Adrenal gland (tissue), 12 donors: ENCODE measurements around the gene SLC25A5. TPM values are rescaled to one million over a fixed set of nuclear protein-coding genes. Genes with fewer than 3 reads are reported as not detected.
A peak's percentile ranks its signal among the peaks of the same experiment; 100 is the strongest.
"Not testable (repeated sequence)": the region's sequence is repeated elsewhere in the genome, so short reads cannot be mapped to it uniquely, and the experiment has no call there.

ENCODE experiments used
- DNase-seq, 7 donors: peaks; one replicate each; pipeline ENCODE4 v3.0.0-alpha.2; 2019 to 2020
- H3K27ac ChIP-seq, 5 donors: fragments of 200-600 bp; sonication (generic) in 4 of 5; 1 replicate in 3 of 5; 2 replicates in 2 of 5; pipeline versions ENCODE4 v1.5.1 to v1.8.0; 2016 to 2020; ENCODE audit warnings: mild to moderate bottlenecking in 1 of 5
- H3K27me3 ChIP-seq: fragments of 200-600 bp; 2 replicates; pipeline ENCODE4 v1.8.0; 2021
- H3K36me3 ChIP-seq, 2 donors: fragments of 200-600 bp; replicated peaks in 1 of 2; 1 replicate in 1 of 2; 2 replicates in 1 of 2; pipeline versions ENCODE4 v1.5.1 to v1.8.0; 2018 to 2022
- H3K4me1 ChIP-seq, 2 donors: fragments of 200-600 bp; replicated peaks in 1 of 2; 1 replicate in 1 of 2; 2 replicates in 1 of 2; pipeline versions ENCODE4 v1.5.1 to v1.8.0; 2018 to 2021
- H3K4me3 ChIP-seq, 4 donors: fragments of 200-600 bp; sonication (generic) in 3 of 4; one replicate each; pipeline ENCODE4 v1.5.1; 2016 to 2018
- H3K9me3 ChIP-seq, 3 donors: fragments of 200-600 bp; sonication (generic) in 1 of 3; replicated peaks in 1 of 3; 1 replicate in 2 of 3; 2 replicates in 1 of 3; pipeline versions ENCODE4 v1.5.1 to v1.8.0; 2016 to 2021
- POLR2A ChIP-seq, 2 donors: fragments of 450-650 bp; IDR thresholded peaks; one replicate each; pipeline ENCODE4 v1.6.1; 2017; ENCODE audit warnings: antibody characterized with exemption in 2 of 2, mild to moderate bottlenecking in 2 of 2, moderate library complexity in 1 of 2
- WGBS, 4 donors: extraction: QIAGEN DNeasy Blood & Tissue Kit in 2 of 4; methylation state at CpG; one replicate each; pipeline versions ENCODE4 v1.1.5 to v1.1.7; 2013 to 2017; 5-methylcytosine and 5-hydroxymethylcytosine counted together
- intact Hi-C, 2 donors: fragments of 100-400 bp; cut with DNase I; formaldehyde crosslinking; loops; one replicate each; pipeline versions ENCODE4 v1.14.1 to v1.15.0; 2022 to 2023
- polyA plus RNA-seq, 3 donors: library from polyadenylated mRNA; stranded (reverse); fragments of 200-250 nt in 2 of 3; fragments of 350-450 nt in 1 of 3; fragmentation: Illumina TruSeq in 1 of 3; extraction: RNeasy Lipid Tissue Mini Kit (QIAGEN cat#74804) in 1 of 3; gene quantifications; one replicate each; pipeline ENCODE4 v1.2.3, GENCODE V29; 2013 to 2014
- total RNA-seq, 9 donors: library from RNA; depleted of rRNA in 4 of 9; stranded (reverse); fragments of >200 nt in 4 of 9; fragments of 120-200 nt in 1 of 9; fragmentation: NEBNext Ultra II Directional in 1 of 9; extraction: Animal tissue kit (Norgen Biotek cat#: 25700) in 1 of 9; gene quantifications; one replicate each; pipeline versions ENCODE4 v1.1.0 to v1.2.4, GENCODE V29; 2013 to 2023
- TF ChIP-seq, protein P1 (sequence below), 6 experiments: fragments of 450-650 bp in 4 of 6; fragments of 200-600 bp in 2 of 6; sonication (generic) in 1 of 6; IDR thresholded peaks; 1 replicate in 5 of 6; 2 replicates in 1 of 6; pipeline versions ENCODE4 v1.5.1 to v1.8.0; 2016 to 2021; ENCODE audit warnings: antibody characterized with exemption in 6 of 6, mild to moderate bottlenecking in 2 of 6, moderate library complexity in 1 of 6
- donor health status: healthy with polysubstance abuse.
- donor health status: Bipolar disorder and iron deficiency.
- donor health status: DM: yes; HTN: yes; CAD: no.
- donor health status: DM: no; HTN: no; CAD: no.
- donor health status: DM: no; HTN: no; CAD: no.
- donor health status: DM: yes; HTN: yes; CAD: no.

The SLC25A5 gene
- total and polyA plus RNA-seq, 12 donors = 65.2 to 313 (median 208) TPM

DNA sequence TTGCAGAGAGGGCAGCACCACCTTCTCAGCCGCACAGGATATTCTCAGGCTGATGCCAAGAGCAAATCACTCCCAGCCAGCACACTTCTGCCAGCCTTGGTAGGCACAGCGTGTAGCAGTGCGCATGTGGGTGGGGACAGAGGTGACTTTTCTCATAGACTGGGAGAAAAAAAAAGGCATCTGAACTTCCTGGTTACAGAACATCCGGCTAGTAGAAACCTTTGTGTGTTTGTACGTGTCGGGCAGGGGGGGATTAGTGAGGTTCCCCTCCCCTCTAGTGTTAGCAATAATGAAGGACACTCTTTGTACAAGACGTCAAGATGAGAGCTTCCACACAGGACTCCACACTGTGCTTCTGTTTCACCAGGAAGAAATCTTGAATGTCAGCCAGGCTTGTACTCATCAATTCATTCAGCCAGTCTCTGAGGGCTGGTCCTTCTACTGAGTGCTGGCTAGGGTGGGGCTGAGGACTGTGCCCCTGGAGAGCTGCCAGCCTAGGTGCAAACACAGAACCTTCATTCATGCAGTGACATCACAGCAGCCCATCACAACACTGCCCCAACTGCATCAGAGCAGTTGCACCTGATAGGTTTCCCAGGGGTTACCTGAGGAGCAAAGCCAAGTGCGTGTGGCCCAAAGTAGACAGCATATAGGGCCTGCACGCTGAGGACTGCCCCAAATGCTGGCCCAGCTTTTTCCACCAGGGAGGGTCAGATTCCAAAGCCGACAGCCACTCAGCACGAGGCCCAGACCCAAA, 34.7 kb downstream of the SLC25A5 start:
- Histone ChIP-seq H3K4me1 (no peaks in the 10 kb centered on the region), H3K27me3 (no peaks in the 10 kb centered on the region), H3K4me3 (no peak overlapping the region), H3K36me3 (no peaks in the 10 kb centered on the region), H3K9me3 (no peaks in the 10 kb centered on the region), H3K27ac (peak overlapping the region in 3 of 5 donors; percentile 35 to 86 (median 50))
- TF ChIP-seq POLR2A (IDR thresholded peaks at IDR 0.05) = no peak
- TF ChIP-seq, protein P1, sequence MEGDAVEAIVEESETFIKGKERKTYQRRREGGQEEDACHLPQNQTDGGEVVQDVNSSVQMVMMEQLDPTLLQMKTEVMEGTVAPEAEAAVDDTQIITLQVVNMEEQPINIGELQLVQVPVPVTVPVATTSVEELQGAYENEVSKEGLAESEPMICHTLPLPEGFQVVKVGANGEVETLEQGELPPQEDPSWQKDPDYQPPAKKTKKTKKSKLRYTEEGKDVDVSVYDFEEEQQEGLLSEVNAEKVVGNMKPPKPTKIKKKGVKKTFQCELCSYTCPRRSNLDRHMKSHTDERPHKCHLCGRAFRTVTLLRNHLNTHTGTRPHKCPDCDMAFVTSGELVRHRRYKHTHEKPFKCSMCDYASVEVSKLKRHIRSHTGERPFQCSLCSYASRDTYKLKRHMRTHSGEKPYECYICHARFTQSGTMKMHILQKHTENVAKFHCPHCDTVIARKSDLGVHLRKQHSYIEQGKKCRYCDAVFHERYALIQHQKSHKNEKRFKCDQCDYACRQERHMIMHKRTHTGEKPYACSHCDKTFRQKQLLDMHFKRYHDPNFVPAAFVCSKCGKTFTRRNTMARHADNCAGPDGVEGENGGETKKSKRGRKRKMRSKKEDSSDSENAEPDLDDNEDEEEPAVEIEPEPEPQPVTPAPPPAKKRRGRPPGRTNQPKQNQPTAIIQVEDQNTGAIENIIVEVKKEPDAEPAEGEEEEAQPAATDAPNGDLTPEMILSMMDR (IDR thresholded peaks at IDR 0.05) = no peak
- DNase-seq = peak in 4 of 7 donors; percentile 6 to 35 (median 14)
- 30 to 71% (median 46%) methylated on average over 2 to 11 of the region's 11 CpGs for WGBS, 4 donors
- intact Hi-C loops = no loop called here

DNA sequence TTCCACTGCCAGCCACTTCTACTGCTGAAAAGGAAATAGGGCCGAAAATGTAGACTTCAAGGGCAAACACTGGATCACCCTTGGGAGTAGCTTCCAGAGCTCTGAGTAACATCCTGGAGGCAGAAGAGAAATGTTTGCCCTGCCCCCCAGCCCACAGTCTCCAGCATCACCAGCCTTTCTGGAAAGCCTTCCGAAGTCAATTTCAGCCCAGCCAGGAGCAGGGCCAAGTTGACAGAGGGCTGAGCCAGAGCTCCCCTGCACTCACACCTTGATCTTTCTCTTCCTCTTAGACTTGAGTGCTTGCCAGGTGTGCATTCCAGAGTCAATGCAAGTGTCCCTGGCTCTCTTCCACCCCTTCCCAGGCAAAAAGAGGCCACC, 35.2 kb downstream of the SLC25A5 start:
- Histone ChIP-seq H3K27me3 (no peaks in the 10 kb centered on the region), H3K27ac (peak overlapping the region in 4 of 5 donors; percentile 26 to 86 (median 42)), H3K4me3 (no peak overlapping the region), H3K36me3 (no peaks in the 10 kb centered on the region), H3K9me3 (no peaks in the 10 kb centered on the region), H3K4me1 (no peaks in the 10 kb centered on the region)
- DNase-seq = peak in 6 of 7 donors; percentile 52 to 73 (median 68)
- TF ChIP-seq, protein P1 (IDR thresholded peaks at IDR 0.05) = no peak
- TF ChIP-seq POLR2A (IDR thresholded peaks at IDR 0.05) = no peak
- WGBS, 4 donors = 37 to 60% (median 59%) methylated on average over 1 to 2 of the region's 2 CpGs; no CpG with 5 or more reads in 1 of the 4 donors
- intact Hi-C loops = no loop called here

DNA sequence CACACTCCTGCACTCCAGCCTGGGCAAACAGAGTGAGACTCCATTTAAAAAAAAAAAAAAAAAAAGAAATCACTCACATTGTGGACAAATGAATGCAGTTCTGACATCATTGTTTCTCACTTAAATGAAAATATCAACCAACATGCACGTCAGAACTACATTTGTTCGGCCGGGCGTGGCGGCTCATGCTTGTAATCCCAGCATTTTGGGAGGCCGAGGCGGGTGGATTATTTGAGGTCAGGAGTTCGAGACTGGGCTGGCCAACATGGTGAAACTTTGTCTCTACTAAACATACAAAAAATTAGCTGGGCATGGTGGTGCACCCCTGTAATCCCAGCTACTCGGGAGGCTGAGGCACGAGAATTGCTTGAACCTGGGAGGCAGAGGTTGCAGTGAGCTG, 36.9 kb downstream of the SLC25A5 start:
- H3K4me1 ChIP-seq, DNase-seq, H3K36me3 ChIP-seq, H3K9me3 ChIP-seq, H3K4me3 ChIP-seq, H3K27me3 ChIP-seq, H3K27ac ChIP-seq, intact Hi-C loops: not testable (repeated sequence)
- 83 to 94% (median 88%) methylated on average over 10 of the region's 10 CpGs for WGBS, 4 donors

DNA sequence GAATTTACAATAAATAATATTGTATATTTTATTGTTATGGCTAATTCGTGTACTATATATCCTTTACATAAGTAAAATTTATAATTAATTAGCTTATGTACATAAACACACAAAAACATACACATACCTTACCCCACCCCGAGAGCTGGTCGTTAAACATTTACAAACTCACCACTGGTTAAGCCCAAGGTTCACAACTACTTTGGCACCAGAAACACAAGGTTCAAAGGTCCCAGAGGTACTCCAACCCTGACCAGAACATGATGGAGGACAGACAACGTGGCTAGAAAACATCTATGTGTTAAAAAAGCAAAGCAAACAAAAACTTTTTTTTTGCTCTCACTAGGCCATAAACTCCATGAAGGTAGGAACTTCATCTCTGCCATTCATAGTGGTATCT, 37.7 kb downstream of the SLC25A5 start:
- Histone ChIP-seq H3K36me3 (no peaks in the 10 kb centered on the region), H3K27me3 (no peaks in the 10 kb centered on the region), H3K27ac (no peak overlapping the region), H3K4me1 (no peaks in the 10 kb centered on the region), H3K9me3 (no peaks in the 10 kb centered on the region), H3K4me3 (no peak overlapping the region)
- 69 to 86% (median 69%) methylated on average over 4 of the region's 4 CpGs for WGBS, 4 donors
- TF ChIP-seq, protein P1 (IDR thresholded peaks at IDR 0.05) = no peak
- TF ChIP-seq POLR2A (IDR thresholded peaks at IDR 0.05) = no peak
- intact Hi-C loops = no loop called here
- no peak for DNase-seq

DNA sequence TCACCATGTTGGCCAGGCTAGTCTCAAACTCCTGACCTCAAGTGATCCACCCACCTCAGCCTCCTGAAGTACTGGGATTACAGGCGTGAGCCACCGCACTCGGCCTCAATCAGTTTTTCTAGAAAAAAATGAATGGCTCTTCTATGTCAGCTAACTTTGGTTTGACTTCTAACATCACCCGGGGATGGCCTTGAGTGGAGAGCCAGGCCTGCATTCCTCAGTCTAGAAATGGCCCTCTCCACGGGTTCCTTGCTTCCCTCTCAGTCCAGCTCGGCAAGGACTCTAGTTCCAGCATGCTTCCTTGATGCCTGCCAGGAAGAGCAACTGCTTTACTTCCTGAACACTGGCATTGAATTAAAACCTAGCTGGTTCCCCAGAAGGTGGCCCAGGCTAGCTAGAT, 39.0 kb downstream of the SLC25A5 start:
- H3K4me1 ChIP-seq = no peaks in the 10 kb centered on the region
- H3K27me3 ChIP-seq = no peaks in the 10 kb centered on the region
- TF ChIP-seq POLR2A (IDR thresholded peaks at IDR 0.05) = no peak
- TF ChIP-seq, protein P1 (IDR thresholded peaks at IDR 0.05) = no peak
- no peak overlapping the region for H3K4me3 ChIP-seq
- no peak overlapping the region for H3K27ac ChIP-seq
- DNase-seq = no peak
- 57 to 74% (median 71%) methylated on average over 3 to 6 of the region's 6 CpGs for WGBS, 4 donors
- no peaks in the 10 kb centered on the region for H3K36me3 ChIP-seq
- intact Hi-C loops = no loop called here
- H3K9me3 ChIP-seq = no peaks in the 10 kb centered on the region
